LNCaP clone FGC (cell line): Measurements from ENCODE around the gene BPIFB2.

Source experiments
- DNase-seq: peaks from one replicate; pipeline ENCODE4 v3.0.0-alpha.2; 2011; ENCODE audit warnings: low read depth
- H3K4me3 ChIP-seq: 2 replicates; pipeline ENCODE4 v1.5.1; 2011; ENCODE audit warnings: mild to moderate bottlenecking, low read depth, low read length, control low read depth
- CTCF ChIP-seq: IDR thresholded peaks from 2 replicates; pipeline ENCODE4 v1.5.1; 2012; ENCODE audit warnings: mild to moderate bottlenecking; ENCODE audit not compliant: control insufficient read depth, insufficient read depth; ENCODE audit errors: extremely low read depth

Gene BPIFB2

GRCh38 chr20:32978009-32978335 lies 29.5 kb upstream of the BPIFB2 start:
- H3K4me3 ChIP-seq: no peak overlapping the region
- no peak for TF ChIP-seq CTCF
- DNase-seq: no peak

DNA sequence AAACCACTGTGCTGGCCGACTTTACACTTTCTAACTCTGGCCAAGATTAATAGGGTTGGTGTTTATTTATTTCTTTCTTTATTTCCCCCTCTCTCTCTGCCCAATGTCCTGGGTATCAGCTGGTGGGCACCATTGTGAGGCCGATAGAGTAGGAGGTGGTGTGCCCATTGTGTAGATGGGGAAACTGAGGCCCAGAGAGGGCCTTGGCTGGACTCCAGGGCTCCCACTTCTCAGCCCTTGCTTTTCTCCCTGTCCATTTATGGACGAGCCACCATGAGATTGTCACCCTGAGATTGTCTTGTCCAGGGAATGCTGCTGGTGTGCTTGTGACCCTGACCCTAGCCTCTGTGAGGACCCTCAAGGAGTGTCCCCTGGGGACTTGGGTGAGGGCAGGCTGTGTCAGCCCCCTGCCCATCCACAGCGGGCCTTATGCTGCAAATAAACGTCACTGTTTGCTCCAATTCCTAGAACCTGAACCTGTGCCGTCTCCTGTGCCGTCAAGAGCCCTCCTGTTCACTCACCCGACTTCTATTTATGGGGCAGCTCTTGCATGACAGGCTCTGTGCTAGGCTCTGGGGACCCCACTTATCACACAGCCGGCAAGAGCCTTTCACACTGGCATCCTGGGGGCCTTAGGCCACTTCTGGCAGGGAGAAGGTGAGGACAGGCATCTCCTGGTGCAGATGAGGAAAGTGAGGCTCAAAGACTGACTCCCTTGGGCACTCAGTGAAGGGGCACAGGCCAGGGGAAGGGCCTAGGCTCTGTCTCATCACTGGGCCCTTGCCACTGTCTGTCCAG lies 28.1 kb upstream of the BPIFB2 start:
- no peak for TF ChIP-seq CTCF
- no peak for DNase-seq
- no peak overlapping the region for H3K4me3 ChIP-seq

GRCh38 chr20:32980131-32980941 lies 27.2 kb upstream of the BPIFB2 start:
- TF ChIP-seq CTCF: no peak
- no peak for DNase-seq
- no peak overlapping the region for H3K4me3 ChIP-seq

DNA sequence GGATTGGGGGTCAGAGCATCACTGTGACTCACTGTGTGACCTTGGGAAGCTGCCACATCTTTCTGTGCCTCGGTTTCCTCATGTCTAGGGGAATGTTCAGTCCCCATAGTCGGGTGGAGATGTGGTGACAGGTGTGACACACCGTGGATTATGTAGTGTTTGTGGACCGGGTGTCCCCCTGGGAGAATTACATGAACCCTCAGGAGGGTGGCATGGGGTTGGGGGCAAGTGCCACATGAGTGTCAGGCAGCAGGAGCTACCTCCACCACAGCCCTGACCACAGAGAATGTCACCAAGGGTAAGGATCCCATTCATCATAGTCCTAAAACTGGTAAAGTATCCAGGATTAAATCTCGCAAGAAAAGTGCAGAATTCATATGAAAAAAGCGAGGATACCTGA lies 26.5 kb upstream of the BPIFB2 start:
- no peak overlapping the region for H3K4me3 ChIP-seq
- no peak for DNase-seq
- TF ChIP-seq CTCF: no peak

DNA sequence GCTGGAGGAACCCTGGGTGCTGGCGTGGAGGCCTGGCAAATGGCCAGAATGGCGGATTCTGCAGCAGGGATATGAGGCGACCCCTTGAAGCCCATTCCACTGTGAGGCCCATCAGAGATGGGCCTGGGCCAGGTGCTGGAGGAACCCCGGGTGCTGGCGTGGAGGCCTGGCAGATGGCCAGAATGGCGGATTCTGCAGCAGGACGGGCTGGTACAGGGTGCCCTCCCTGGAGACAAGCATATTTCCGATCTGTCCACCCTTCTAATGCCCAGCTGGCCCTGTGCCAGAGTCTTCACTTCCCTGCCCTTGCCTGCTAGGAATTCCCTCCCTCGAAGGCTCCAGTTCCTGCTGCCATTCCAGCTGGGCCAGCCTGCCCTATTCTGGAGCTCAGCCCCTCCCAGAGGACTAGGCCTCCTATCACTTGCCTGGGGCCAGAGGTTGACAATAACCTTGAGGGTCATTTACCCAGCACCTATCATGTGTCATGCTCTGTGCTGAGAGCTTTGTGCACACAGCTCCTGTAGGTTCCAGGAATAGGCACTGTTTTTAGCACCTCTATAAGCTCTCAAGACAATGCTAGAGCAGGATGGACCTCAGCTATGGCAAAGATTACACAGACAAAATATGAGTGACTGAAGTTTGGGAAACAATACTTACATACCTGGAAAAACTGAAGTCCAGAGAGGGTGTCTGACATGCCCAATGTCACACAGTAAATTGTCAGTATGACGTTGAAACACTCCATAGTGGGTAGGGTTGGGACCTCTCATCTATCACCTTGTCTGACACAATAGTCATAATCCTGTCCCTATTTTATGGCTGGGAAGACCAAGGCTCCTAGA lies 24.7 kb upstream of the BPIFB2 start:
- no peak for TF ChIP-seq CTCF
- H3K4me3 ChIP-seq: no peak overlapping the region
- DNase-seq: no peak

- DNase-seq: no peak
- H3K4me3 ChIP-seq: no peak overlapping the region
- no peak for TF ChIP-seq CTCF
These were observed 23.9 kb upstream of the BPIFB2 start for GRCh38 chr20:32983459-32984112.
